GM21576 (cell line): ENCODE results near the gene LRIG1.
A peak's percentile ranks its signal among the peaks of the same experiment; 100 is the strongest.

Experiments
- ATAC-seq: cut with Tn5 transposase; IDR thresholded peaks from one replicate; pipeline ENCODE4 v1.9.1; 2021; ENCODE audit warnings: mild to moderate bottlenecking, moderate library complexity; ENCODE audit not compliant: unreplicated experiment

LRIG1 gene

GRCh38 chr3:66500576-66501482, at the start of gene LRIG1:
Gene LRIG1 (minus strand): TSS chr3:66501022. CDS start chr3:66500407, 615 bp downstream.
- ATAC-seq = peak; percentile 97

DNA sequence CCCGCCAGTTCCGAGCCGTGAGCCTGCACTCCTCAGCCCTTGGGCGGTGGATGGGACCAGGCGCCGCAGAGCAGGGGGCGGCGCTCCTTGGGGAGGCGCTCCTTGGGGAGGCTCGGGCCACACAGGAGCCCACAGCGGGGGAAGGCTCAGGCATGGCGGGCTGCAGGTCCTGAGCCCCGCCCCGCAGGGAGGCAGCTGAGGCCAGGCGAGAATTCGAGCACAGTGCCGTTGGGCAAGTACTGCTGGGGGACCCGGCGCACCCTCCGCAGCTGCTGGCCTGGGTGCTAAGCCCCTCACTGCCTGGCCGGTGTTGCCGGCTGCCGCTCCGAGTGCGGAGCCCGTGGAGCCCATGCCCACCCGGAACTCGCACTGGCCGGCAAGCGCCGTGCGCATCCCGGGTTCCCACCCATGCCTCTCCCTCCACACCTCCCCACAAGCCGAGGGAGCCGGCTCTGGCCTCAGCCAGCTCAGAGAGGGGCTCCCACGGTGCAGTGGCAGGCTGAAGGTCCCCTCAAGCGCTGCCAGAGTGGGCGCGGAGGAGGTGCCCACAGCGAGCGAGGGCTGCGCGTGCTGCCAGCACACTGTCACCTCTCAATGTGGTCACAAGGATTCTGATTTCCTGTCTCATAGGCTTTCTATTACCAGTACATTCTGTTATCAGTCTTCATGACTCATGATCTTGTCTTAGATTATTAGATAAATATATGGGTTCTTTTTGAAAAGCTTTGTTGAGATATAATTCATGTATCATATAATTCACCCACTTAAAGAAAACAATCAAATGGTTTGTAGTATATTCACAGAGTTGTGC, 44.0 kb upstream of the LRIG1 start:
- ATAC-seq = no peak

DNA sequence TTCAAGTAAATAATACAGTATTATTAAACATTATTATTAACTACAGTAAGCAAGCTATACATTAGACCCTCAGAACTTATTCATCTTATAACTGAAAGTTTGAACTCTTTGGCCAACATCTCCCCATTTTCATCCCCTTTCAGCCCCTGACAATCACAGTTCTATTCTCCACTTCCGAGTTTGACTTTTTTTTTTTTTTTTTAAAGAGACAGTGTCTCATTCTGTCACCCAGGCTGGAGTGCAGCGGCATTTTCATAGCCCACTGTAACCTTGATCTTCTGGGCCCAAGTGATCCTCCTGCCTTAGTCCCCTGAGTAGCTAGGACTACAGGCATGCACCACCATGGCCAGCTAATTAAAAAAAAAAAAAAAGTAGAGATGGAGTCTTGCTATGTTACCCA, 41.3 kb upstream of the LRIG1 start:
- ATAC-seq = no peak

- no peak for ATAC-seq
Observed at GRCh38 chr3:66539466-66539989, 38.7 kb upstream of the LRIG1 start.

DNA sequence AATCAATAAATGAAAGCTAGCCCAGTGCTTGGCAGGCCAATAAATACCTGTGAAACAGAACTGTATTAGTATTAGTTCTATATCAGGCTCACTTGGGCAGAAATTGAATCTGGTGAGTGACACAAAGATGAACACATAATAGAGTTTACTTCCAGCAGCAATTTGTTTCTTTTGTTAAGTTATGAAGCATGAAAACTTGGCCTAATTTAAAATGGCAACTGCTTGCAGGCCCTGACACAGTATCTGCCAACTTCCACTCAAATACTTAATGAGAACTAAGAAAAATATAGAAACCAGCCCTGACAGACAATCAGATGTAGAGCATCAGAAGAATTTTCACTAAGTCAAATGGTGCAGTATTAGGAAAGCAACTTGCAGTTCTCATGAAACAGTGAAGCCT, 37.6 kb upstream of the LRIG1 start:
- no peak for ATAC-seq

DNA sequence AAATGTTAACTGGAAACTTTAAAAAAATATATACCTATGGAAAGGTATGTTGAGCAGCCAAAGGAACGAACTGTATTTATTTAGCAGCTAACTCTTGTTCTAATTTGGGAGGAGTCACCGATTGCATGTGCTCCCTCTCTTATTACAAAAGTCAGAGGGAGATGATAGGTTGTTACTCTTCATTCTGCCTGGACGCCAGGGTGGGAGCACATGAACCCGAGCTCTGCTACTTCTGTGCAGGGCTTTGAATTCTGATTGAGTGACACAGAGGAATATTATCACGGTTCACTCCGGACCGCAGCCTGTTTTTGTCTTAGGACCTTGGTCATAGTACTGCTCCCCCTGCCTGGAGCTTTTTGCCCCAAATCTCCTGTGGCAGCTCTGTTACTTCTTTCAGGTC, 36.9 kb upstream of the LRIG1 start:
- ATAC-seq = no peak

GRCh38 chr3:66536791-66537190, 36.0 kb upstream of the LRIG1 start:
- ATAC-seq = no peak

GRCh38 chr3:66534304-66534845, 33.6 kb upstream of the LRIG1 start:
- no peak for ATAC-seq

DNA sequence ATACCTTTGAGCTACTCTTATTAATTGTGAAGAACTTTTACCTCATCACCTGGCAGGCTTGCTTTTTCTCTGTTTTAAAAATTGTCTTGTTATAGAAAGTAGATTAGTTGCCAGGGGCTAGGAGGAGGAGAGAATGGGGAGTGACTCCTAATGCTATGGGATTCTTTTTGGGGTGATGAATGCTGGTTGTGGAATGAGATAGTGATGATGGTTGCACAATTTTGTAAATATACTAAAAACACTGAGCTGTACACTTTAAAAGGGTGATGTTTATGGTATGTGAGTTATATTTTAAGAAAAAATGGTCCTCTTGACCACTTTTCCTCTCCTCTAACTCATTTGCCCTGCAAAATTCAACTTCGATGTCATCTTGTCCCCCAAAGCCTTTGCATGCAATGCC, 31.8 kb upstream of the LRIG1 start:
- ATAC-seq = no peak

GRCh38 chr3:66532160-66532587, 31.4 kb upstream of the LRIG1 start:
- ATAC-seq = no peak

DNA sequence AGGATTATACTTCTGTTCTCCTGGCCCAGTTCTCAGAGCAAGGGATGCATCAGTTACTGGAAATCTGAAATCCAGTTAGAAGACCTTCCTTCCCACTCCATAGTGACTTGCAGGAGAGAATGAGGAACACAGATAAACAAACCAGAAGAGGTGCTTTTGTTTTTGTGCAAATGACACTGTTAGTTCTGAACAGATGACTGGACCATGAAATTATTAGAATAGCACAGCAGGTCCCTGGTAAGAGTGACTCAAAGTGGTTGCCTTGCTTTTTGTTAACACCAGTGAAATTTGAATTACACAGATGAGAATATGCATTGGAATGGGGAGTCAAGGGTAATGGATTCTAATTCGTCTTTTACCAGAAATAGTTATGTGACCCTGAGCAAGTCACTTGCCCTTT, 30.4 kb upstream of the LRIG1 start:
- no peak for ATAC-seq

DNA sequence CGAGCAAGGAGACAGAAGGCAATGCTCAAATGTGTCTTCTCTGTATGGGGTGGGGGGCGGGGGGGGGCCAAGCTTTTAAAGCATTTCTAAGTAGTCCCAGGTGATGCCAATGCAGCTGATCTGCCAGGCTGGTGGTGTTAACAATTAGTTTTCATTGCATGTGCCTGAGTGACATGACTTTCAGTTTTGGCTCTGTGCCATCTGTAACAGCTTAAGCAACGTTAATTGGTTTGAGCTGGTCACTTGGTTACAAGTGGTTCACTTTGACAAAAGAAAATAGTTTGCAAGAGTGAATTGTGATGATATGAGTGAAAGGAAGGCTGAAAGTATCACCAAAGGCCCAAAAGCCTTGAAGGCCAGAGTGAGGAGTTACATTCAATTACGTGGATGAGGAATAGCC, 26.4 kb upstream of the LRIG1 start:
- no peak for ATAC-seq

DNA sequence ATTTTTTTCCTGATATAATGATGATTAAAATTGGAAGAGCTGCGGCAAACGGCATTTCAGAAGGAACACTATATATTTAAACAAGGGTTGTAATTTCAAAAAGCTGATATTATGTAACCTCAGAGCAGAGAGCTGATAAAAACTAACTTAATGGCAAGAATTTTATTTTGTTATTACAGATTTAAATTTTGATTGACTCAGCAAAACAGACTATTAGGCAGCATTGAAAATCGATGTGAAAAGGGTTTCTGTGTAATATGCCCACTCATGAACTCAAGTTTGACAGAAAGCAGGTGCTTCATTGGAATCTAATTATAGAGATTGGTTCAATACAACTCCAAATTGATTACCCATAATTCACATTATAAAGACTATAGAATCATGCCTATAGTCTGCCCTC, 24.9 kb upstream of the LRIG1 start:
- no peak for ATAC-seq

DNA sequence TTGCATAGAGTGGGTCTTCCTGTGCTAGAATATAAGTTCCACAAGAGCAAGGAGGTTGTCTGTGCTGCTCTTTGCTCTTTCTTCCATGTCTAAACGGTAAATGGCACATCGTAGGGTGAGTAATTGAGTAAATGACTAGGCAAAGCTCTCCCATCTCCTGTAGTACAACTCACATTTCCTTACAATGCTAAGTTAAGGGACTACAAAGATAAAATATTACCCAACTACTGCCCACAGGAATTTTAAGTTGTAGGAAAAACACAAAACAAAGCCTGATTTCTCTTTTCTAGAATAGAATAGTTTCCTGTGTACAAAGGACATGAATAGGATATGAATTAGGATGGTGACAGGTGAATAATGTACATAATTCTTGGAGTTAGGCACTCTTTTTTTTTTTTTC, 19.9 kb upstream of the LRIG1 start:
- no peak for ATAC-seq

DNA sequence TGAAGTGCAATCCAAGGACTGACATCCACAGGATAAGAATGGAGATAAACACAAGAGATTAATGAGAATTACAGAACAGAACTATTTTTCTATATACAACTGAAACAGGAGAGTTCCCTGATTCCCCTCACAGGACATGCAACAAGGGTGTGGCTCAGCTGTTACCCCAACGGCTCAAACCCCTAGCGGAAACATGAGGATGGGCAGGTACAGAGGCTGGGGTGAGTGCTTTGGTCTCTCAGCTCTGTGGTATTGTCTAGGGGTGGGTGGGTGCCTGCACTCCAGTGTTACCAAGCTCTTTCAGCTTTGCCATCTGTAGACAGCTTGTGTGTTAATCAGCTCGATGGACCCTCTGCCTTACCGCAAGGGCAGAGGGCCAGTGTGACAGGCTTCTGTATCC, 17.8 kb upstream of the LRIG1 start:
- no peak for ATAC-seq

DNA sequence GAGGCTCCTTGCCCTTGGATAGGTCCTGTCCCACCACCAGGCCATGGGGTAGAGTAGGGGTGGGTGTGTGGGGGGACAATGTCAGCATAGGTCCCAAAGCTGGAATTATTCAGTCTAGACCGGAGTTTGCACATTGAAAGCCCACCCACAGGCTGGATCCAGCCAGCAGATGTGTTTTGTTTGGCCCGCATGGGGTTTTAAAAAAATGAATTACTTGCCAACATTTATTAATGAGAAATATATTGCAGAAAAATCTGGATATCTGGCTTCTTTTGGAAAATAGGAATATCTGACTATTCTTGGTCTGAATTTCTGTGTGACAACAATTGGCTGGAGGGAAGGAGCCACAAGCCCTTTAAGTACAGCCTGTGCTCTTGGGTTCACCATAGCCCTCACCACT, 17.3 kb upstream of the LRIG1 start:
- no peak for ATAC-seq

DNA sequence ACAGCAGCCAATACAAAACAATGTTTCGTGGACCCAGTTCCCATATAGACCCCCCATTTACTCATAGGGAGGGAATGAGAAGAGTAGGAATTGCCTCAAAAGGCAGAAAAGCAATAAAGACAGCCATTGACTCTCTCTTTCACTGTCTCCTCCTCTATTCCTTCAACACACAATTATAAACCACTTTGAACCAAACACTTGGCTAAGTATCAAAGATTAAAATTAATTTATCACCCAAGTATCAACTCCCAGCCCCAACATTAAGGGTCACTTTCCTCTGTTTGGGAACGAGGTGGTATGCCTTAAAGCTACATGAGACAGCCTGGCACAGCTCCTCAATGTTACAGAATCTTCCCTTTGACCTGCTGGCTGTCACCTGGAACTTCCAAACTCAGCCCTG, 16.4 kb upstream of the LRIG1 start:
- no peak for ATAC-seq

DNA sequence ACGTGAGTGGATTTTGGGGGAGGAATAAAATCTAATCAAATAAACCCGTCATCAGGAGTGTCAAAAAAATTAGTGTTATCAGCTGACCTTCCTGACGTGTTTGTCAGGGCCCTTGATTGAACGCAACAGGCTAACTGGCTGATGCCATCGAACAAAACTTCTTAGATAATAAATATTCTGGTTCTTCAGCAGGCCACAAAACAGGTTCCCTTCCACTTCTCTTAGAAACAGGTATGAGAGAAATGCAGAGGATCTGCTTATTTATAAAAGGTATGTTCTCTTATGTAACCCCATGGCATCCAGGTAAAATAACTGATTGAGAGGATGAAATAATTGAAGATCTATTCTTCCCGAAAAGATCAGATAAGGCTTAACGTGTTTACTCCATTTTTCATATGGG, 7.6 kb upstream of the LRIG1 start:
- no peak for ATAC-seq

DNA sequence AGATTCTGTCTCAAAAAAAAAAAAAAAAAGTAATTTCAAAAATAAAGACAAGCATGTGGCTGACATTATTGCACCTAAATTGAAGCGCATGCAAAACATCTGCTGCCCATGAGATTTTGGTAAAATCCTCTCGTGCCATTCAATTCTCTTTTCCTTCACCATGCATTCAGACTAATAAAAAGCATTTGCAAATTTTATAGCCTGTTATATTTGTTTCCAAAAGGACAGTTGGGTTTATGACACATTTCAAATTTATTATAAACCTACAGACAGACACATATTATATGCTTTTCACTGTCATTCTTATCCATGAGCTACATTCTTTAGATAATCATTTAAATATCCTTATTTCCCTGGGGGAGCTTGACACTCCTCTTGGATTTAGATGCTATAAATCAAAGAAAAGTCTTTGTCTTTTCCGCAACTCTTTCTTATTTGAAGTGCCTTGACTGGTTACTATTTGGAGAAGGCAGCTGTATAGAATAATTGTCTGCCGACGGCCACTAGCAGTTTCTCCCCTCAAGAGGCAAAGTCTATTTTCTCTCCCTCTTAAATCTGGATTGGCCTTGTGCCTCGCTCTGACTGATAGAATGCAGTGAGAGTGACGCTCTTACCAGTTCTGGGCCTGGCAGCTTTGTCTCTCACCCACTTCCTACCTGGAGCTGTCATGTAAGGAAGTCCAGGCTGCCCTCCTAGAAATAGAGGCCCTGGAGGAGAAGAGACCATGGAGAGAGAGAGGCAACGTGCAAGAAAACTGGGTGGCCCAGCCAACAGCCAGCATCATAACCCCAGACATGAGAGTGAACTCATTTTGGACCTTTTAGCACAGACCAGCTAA, 6.8 kb upstream of the LRIG1 start:
- ATAC-seq = no peak

- no peak for ATAC-seq
Observed at GRCh38 chr3:66506154-66506553, 5.3 kb upstream of the LRIG1 start.
